HG02981 (cell line): ENCODE data around the gene OR2T29.
"Not testable (repeated sequence)": the region's sequence is repeated elsewhere in the genome, so short reads cannot be mapped to it uniquely, and the experiment has no call there.

ENCODE experiments used
- ATAC-seq: cut with Tn5 transposase; IDR thresholded peaks from one replicate; pipeline ENCODE4 v1.9.1; 2021; ENCODE audit warnings: mild to moderate bottlenecking, moderate library complexity; ENCODE audit not compliant: unreplicated experiment

The OR2T29 gene

DNA sequence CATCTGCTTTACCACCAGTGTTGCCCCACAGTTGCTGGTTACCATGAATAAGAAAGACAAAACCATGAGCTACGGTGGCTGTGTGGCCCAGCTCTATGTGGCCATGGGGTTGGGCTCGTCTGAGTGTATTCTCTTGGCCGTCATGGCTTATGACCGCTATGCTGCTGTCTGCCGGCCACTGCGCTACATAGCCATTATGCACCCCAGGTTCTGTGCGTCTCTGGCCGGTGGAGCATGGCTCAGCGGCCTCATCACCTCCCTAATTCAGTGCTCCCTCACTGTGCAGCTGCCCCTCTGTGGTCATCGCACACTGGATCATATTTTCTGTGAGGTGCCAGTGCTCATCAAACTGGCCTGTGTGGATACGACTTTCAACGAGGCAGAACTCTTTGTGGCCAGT, 40.7 kb downstream of the OR2T29 start:
- no peak for ATAC-seq

DNA sequence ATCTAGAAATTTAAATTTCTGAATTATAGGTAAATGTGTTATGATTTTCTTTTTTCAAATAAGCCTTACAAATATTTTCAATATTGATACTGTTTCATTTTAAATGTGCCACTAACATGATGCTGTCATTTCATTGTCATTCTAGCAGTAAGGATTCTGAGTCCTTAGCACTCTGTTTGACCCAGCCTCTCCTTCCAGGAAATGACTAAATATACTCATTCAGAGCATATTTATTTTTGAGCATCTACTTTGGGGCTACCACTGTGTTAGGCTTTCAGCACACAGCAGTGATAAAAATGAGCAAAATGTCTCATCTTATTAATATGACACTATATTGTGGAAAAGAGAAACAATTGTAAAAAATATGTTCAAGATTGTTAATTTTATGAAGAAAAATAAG, 52.4 kb downstream of the OR2T29 start:
- ATAC-seq: not testable (repeated sequence)

DNA sequence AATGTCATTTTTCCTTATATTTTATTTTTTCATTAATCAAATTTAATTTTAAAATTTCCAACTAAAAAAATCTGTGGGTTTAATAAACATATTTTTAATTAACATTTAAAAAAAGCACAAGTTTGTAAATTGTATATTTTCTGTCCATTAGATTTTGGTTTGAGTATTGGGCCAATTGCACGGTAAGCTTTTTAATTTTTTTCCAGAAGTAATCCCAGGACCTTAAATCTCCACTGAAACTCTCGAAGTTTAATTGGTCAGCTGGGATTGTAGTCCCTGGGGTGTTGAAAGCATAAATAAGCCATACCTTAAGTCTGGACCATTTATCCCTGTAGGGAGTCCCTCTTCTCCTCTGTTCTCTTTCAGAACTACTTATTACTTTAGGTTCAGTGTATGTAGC, 54.8 kb downstream of the OR2T29 start, which contains the start of gene OR2G6:
Gene OR2G6 (plus strand): TSS at position 301 of the 400 bp plus-strand sequence. CDS start 13,574 bp downstream, outside the sequence.
- ATAC-seq: not testable (repeated sequence)
